NCI-H2081 treated with DMSO at 0.1 percent for 48 hours (cell line): ENCODE results near the gene CERK.

Experiments used
- DNase-seq: peaks from one replicate; lab custom pipeline; 2025; lab: John Stamatoyannopoulos, UW

The CERK gene

GRCh38 chr22:46677323-46678002 is 60.6 kb downstream of the CERK start:
- no peak for DNase-seq

- DNase-seq: no peak
Measured at GRCh38 chr22:46676881-46677280, 61.2 kb downstream of the CERK start.

- DNase-seq: no peak
Measured at GRCh38 chr22:46676479-46676878, 61.6 kb downstream of the CERK start.

GRCh38 chr22:46675938-46676337 is 62.1 kb downstream of the CERK start:
- DNase-seq: no peak

- DNase-seq: no peak
Measured at GRCh38 chr22:46675479-46675878, 62.6 kb downstream of the CERK start.

GRCh38 chr22:46674906-46675305 is 63.1 kb downstream of the CERK start:
- no peak for DNase-seq

GRCh38 chr22:46674367-46674781 is 63.7 kb downstream of the CERK start:
- no peak for DNase-seq

- no peak for DNase-seq
Measured at GRCh38 chr22:46673662-46674236, 64.3 kb downstream of the CERK start.

- DNase-seq: no peak
Measured at GRCh38 chr22:46673205-46673604, 64.8 kb downstream of the CERK start.

- DNase-seq: no peak
Measured at GRCh38 chr22:46672731-46673130, 65.3 kb downstream of the CERK start.

GRCh38 chr22:46671824-46672432 is 66.1 kb downstream of the CERK start:
- DNase-seq: no peak

GRCh38 chr22:46669201-46669600 is 68.9 kb downstream of the CERK start:
- no peak for DNase-seq

- DNase-seq: no peak
Measured at GRCh38 chr22:46668116-46668515, 69.9 kb downstream of the CERK start.

- no peak for DNase-seq
Measured at GRCh38 chr22:46667245-46667623, 70.8 kb downstream of the CERK start.

GRCh38 chr22:46666577-46667244 is 71.3 kb downstream of the CERK start:
- DNase-seq: no peak

GRCh38 chr22:46665751-46666280 is 72.2 kb downstream of the CERK start:
- no peak for DNase-seq

GRCh38 chr22:46665151-46665695 is 72.8 kb downstream of the CERK start:
- no peak for DNase-seq

GRCh38 chr22:46664301-46664855 is 73.7 kb downstream of the CERK start:
- no peak for DNase-seq

GRCh38 chr22:46663436-46664100 is 74.5 kb downstream of the CERK start:
- DNase-seq: no peak

- no peak for DNase-seq
Measured at GRCh38 chr22:46663001-46663400, 75.1 kb downstream of the CERK start.

- DNase-seq: no peak
Measured at GRCh38 chr22:46662226-46662625, 75.8 kb downstream of the CERK start.
